Keratinocyte (primary cell): Measurements from ENCODE around the gene FBXO41.

Source experiments
- CTCF ChIP-seq, 3 experiments: IDR thresholded peaks in 1 of 3; conservative IDR thresholded peaks in 1 of 3; optimal IDR thresholded peaks in 1 of 3; 2 replicates in 2 of 3; 3 replicates in 1 of 3; pipeline versions ENCODE3 to v1.5.1; 2011; ENCODE audit warnings: low read length in 3 of 3, mild to moderate bottlenecking in 3 of 3, moderate library complexity in 2 of 3, control low read depth in 1 of 3, inconsistent platforms in 1 of 3; ENCODE audit not compliant: insufficient read depth in 2 of 3; ENCODE audit errors: extremely low read depth in 1 of 3
- EZH2 ChIP-seq: IDR thresholded peaks from one replicate; pipeline ENCODE4 v1.6.1; 2012; ENCODE audit warnings: inconsistent platforms, mild to moderate bottlenecking, low read length, moderate library complexity

- TF ChIP-seq CTCF (optimal IDR thresholded peaks at IDR 0.05 in 1 of 3, IDR thresholded peaks at IDR 0.05 in 1 of 3, conservative IDR thresholded peaks at IDR 0.05 in 1 of 3; ENCODE audit: extremely low read depth in 1 of 3, insufficient read depth in 2 of 3, low read length in 3 of 3) (no peak), EZH2 (no peak)
Observed at GRCh38 chr2:73284296-73285158, at the start of gene FBXO41.
